GM18907 (cell line): ENCODE results near the gene MTMR11.
"Not testable (repeated sequence)": the region's sequence is repeated elsewhere in the genome, so short reads cannot be mapped to it uniquely, and the experiment has no call there.

Experiments used
- ATAC-seq: cut with Tn5 transposase; IDR thresholded peaks from one replicate; pipeline ENCODE4 v1.9.1; 2021; ENCODE audit warnings: mild to moderate bottlenecking, moderate library complexity; ENCODE audit not compliant: unreplicated experiment

Gene MTMR11, protein sequence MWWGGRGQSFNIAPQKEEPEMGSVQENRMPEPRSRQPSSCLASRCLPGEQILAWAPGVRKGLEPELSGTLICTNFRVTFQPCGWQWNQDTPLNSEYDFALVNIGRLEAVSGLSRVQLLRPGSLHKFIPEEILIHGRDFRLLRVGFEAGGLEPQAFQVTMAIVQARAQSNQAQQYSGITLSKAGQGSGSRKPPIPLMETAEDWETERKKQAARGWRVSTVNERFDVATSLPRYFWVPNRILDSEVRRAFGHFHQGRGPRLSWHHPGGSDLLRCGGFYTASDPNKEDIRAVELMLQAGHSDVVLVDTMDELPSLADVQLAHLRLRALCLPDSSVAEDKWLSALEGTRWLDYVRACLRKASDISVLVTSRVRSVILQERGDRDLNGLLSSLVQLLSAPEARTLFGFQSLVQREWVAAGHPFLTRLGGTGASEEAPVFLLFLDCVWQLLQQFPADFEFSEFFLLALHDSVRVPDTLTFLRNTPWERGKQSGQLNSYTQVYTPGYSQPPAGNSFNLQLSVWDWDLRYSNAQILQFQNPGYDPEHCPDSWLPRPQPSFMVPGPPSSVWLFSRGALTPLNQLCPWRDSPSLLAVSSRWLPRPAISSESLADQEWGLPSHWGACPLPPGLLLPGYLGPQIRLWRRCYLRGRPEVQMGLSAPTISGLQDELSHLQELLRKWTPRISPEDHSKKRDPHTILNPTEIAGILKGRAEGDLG

DNA sequence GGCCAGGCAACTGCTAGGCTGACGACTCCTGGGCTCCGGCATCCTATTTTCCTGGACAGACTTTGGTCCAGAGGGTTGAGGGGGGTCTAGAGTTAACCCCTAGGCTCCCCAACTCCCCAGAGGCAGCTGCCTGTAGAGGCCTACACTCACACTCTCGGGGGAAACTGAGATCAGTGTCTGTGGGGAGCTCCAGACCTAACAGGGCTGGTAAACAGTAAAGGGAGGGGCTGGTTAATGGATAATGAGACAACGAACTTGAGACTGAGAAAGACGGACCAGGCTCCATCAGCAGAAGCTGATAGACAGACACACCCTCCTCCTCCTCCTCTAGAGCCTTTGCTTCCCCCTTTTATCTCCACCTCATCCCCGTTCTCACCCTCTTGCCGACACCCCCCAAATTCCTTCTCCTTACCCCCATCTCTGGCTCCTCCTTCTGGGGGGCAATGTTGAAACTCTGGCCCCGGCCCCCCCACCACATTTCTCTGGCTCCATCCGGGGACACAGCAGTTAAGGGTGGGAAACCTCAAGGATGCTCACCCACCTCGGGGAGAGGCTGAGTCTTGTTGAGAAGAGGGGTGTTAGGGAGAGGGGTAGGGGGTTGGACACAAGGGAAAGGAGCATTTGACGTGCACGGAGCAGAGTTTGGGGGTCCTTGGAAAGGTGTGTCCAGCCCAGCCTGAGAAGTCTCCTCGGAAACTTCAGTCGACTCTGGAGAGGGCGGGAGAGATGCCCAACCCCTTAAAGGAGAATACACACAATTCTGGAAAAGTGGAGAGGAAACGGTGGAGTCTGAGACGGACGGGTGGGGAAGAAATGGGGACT is at the start of gene MTMR11:
TSS of gene MTMR11 (minus strand) at position 710 of the 822 bp plus-strand sequence. CDS start at position 478, 232 bp downstream.
- no peak for ATAC-seq

DNA sequence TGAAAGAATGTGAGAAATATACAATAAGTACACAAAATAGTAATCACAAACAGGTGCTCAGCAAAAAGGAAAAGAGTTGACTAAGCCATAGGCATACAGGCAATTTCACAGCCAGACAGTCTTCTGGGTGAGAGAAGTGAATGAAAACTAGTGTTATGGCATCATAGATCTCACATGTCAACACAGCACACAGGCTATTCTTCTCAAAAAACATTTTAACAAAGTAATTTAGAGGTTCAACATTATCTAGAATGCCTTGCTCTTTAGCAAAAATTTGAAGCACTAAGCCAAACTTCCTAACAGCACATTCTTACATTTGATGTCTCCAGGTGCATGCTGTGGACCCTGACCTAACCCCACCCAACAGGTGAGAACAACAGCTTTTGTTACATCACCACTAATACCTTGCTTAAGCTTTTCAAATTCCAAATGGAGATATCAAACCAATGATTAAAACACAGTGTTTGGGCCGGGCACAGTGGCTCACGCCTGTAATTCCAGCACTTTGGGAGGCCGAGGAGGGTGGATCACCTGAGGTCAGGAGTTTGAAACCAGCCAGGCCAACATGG is 43.4 kb upstream of the MTMR11 start:
- no peak for ATAC-seq

DNA sequence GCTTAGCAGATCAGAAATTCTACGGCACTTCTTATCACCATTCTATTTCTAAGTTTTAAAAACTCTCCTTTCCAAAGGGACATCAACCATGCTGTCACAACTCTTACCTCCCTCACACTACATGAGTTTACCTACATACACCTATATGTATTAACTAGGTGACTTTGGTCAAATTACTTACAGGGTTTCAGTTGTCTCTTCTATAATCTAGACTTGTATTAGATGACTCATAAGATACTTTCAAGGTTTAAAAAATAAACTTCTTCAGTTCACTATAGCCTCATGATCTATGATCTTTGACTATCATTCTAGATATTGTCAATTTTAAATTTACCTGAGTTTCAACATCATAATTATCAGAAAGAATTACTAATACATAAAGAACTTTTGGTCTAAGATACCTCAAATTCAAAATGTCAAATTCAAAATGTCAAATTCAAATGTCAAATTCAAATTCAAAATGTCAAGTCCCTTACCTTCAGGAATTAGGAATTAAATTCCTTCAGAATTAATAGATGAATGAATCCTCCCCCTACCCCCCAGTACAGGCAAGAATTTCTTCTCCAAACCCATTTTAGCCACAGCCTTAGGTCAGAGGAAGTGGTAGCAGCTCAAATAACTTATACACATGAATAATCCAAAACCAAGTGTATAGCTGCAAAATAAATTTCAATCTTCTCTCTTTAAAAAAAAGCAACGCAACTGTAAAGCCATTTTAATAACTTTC is 42.7 kb upstream of the MTMR11 start:
- no peak for ATAC-seq

DNA sequence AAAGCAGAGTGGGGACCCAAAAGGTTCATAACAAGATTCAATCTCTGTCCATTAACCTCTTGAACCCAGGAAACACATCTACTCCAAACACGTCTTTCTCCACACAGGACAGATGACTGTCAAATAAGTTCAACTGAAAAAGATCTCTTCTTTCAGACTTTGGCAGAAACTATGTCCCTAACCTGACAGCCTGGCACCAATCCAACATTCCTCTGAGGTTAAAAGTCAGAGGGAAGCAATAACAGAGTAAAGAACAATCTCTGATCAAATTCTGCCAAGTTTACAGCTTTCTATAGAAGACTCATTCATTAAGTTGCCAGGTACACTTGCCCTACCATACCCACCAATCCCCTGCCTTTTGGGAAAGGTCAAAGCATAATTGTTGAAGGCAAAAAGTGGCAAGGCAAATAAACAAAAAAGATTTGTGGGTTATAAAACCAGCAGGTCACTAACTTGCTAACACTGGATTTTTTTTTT is 41.9 kb upstream of the MTMR11 start:
- ATAC-seq, result no peak

DNA sequence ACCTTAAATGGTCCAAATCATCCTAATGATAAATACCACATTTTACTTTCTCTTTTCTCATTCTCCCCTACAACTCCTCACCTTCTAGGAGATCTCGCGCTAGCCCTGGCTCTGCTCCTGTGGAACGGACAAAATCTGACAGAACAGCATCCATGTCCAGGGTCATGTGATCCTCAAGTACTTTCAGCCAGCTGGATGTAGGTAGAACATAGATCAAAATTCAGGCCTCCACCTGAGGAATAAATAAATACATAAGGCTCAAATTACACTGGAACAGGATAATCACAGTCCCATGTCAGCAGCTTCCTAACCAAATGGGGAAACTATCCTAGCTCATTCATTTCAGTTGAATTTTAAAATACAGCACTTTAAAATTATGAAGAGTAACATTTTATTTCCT is 40.7 kb upstream of the MTMR11 start:
- no peak for ATAC-seq

DNA sequence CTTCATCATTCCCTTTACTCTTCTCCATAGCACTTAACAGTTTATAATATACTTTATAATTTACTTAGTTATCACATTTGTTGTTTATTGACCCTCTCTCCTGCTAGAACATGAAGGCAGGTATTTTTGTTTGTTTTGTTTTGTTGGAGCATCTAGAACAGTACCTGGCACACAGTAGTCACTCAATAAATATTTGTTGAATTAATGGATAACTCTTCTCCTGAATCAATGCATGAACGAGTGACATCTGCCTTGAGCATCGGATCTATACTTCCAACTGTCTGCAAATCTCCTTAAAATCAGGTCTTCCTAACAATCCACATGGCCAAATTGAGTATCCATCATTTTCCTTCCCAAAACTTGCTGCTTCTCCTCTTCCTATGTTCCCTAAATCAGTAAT is 35.9 kb upstream of the MTMR11 start:
- no peak for ATAC-seq

DNA sequence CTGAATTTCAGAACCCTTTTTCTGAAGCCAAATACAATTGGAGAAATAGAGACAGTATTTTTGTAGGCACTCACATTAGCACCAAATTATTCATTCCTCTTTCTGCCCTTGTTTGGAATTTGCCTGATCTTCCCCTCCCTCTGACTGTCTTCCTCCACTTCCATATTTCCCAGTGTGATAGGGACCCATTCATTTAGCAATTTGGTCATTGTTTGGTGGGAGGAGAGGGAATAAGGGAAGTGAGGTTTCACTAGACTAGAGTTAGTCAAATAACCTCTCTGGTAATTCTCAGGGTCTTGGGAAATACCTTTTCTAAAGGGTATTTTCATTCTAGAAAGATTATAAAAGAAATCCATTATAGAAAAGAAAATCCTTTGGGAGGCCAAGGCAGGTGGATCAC is 31.0 kb upstream of the MTMR11 start:
- ATAC-seq, result no peak

DNA sequence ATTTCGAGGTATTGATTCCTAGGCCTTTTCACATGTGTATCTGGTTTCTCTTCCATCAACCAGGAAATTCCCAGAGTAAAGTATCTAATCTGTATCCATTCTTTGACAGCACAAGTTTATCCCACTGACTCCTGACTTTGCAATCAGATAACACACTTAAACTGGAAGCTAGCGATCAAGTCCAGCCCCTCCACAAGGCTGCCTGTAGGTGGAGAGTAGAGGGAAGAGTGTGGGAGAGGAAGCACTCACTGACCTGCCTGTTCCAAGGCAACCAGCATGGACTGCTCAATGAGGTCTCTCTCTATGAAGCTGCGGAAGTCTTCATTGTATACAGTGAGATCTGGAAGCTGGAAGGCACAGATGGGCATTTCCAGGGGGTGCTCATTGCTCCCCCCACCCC is 30.4 kb upstream of the MTMR11 start:
- no peak for ATAC-seq

DNA sequence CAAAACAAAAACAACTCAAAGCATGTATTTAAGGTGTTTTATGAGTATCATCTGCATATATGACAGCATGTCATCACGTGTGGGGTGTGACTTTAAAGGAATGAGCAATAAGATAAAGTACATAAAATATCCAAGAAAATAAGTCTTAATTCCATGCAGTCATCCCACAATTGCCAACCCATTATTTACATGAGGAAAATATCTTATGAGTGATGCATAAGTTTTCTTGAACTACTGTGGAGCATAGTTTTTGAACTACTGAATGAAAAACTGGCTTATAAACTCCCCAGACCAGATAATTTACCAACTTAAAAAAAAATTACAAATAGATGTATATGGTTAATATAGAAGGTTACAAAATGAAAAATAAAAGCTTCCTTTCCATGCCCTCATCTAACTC is 29.7 kb upstream of the MTMR11 start:
- ATAC-seq, result no peak

DNA sequence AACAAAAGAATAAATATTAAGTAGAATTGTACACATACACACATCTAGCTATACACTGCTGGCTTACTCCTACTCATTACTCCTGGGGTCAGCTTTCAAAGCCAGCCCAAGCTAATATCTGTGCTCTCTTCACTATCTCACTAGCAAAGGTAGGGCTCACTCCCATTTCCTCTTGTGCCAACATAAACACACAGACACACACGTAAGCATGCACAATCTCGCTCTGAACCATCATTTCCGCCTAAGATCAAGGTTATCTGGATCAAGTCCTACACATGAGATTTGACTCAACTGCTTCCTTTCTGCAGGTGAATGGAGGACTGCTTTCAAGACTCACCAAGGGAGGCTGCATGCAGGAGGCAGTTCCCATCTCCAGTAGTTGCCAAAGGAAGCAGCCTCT is 28.8 kb upstream of the MTMR11 start:
- ATAC-seq, result no peak

DNA sequence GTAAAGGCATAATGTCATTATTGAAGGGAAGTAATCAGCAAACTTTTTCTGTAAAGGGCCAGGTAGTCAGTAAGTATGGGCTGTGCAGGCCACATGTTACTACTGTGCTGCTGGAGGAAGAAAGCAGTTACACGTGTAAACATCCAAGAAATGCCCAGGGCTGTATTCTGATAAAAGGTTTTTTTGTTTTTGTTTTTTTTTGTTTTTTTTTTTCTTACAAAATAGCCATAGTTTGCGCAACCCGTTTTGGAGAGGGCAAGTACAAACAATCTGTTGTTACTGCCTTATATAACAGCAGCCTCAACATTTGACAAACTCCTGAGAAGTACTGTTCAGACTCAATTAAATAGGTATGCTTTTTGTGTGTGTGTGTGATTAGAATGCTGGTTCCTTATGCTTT is 26.7 kb upstream of the MTMR11 start:
- no peak for ATAC-seq

DNA sequence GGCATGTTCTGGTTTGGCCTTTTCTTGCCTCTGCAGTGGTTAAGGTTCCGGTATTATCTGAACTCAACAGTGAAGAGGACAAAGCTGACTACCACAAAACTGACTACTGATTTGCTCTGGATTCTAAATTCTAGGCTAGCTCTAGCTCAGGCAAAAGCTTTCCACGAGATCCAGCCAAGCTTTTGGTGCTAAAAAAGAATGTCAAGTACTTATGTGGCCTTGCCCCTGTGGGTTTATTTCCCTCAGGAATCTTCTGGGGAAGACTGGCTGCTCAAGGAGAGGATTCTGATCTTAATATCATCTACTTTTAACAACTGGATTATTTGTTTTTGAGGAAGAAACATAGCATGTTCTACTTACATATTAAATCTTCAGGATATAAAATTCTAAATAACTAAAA is 26.1 kb upstream of the MTMR11 start:
- ATAC-seq, result no peak

DNA sequence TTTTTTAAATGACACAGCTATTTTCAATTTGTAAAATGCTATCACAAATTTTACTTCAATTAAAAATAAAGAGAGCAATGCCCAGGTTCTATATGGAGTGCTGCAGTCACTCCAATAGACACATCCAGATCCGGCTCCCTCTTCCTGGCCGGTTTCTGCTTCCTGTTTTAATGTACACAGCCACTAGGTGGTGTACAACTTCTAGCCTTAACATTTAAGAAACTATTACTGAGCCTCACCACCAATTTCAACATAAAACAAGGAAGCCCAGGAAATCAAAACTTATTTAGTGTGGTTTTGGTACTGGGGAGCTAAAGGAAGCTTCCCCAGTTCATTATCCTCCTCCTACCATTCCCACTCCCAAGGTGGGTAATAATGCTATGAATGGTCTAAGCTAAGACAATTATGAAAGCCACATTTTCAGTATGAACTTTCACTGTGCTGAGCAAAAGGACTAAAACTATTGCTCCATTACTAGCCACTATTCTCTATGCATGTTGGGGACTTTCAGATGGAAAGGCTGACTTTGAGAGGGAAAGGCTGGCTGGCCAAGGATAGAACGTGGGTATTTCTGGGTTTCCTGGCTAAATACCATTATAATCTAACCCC is 25.5 kb upstream of the MTMR11 start:
- ATAC-seq, result no peak

DNA sequence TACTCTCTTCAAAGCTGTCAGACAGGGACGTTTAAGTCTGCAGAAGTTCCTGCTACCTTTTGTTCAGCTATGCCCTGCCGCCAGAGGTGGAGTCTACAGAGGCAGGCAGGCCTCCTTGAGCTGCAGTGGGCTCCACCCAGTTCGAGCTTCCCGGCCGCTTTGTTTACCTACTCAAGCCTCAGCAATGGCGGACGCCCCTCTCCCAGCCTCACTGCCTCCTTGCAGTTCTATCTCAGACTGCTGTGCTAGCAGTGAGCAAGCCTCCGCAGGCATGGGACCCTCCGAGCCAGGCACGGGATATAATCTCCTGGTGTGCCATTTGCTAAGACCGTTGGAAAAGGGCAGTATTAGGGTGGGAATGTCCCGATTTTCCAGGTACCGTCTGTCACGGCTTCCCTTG is 20.9 kb upstream of the MTMR11 start:
- not testable (repeated sequence) for ATAC-seq

DNA sequence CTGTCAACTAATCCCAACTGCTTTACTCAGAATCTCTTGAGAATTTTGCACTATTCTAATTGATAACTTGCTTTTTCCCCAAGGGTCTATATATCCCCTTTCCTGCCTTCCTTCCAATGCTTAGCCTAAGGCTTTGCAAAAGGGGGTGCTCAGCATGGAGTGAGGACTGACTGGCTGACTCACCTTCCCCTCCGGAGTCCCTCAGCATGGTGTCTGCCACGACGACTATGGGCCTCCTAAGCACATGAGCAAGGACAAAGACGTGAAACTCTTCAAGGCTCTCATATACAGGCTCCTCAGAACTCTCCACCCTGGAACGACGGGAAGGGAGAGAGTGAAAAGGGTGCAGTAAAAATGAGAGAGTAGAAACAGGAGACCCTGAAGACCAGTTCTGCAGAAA is 13.2 kb upstream of the MTMR11 start:
- no peak for ATAC-seq

DNA sequence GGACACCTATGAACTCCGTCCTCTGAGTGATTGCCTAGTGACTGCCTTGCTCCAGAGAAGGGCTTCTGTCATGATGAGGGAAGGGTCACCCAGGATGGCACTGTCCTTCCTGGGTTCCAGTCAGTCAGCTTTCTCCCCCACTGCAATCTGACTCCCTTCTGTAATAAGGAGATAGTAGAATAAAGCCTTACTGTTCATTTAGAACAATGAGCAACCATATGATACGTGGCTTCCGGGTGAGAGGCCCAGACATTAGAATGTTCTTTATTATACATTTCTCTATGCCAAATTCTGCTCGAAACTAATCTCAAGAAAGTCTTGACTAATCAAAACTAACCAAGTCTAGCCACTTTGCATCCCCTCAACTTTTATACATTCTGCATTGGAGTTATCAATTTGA is 8.5 kb upstream of the MTMR11 start:
- ATAC-seq, result no peak

DNA sequence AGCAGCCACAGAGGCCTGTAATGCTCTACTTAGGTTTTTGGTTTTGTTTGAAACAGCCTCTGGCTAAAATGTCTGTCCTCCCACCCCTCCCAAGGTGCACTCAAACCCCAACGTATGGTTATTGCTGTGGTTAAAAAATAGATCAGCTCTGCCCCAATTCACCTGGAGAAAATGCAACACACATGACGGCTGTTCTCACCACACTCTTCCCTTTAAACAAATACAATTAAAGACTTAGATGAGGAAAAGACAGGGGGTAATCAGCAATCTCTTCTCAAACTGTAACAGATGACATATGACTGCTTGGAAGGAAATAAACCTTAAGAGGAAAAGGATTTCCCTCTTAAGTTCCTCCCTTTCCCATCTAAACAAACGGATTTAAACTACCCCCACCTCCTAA is 6.2 kb upstream of the MTMR11 start:
- ATAC-seq, result no peak

DNA sequence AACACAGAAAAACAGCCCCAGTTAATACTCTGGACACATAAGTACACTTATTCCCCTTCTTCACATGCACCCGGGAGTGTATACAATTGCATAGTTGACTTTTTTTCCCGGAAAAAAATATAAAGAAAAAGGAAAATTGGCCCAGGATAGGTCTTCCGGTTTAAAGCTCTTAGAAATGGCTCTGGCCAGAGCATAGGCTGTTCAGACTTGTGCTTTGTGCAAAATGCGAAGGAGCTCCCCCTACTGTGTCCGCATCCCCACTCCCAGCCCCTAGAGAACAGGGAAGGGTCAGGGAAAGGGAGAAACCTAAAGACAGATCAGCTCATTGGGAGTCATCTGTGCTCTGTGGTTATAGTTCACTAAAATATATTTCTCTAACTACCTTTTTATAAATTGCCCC is 5.5 kb upstream of the MTMR11 start:
- ATAC-seq, result no peak

DNA sequence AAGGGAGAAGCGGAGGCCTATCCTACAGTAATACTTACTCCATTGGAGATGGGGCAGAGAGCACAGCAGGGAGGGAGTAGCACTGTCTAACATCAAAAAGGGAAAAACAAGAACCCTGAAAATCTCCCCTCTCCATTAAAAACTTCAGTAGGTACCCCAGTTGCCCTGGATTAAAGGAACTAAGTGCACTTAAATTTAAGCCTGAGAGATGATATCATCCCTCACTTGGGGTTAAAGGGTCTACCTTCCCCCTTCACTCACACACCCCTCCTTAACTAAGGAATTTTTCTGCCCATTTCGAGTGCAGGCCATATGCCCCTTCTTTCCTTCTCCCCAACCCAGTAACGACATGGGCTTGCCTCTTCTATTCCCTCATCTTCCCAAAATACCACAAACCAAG is 3.7 kb upstream of the MTMR11 start:
- ATAC-seq, result no peak

DNA sequence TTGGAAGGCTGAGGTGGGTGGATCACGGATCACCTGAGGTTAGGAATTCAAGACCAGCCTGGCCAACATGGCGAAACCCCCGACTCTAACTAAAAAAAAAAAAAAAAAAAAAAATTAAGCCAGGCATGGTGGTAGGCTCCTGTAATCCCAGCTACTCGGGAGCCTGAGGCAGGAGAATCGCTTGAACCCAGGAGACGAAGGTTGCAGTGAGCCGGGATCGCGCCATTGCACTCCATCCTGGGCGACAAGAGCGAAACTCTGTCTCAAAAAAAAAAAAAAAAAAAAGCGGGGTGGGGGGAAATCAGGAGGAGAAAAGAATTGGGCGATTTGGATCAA is 2.0 kb upstream of the MTMR11 start:
- ATAC-seq, result not testable (repeated sequence)
